IPS DF 4.7 (cell line): ENCODE results near the gene OR52K2.
"Not testable (repeated sequence)": the region's sequence is repeated elsewhere in the genome, so short reads cannot be mapped to it uniquely, and the experiment has no call there.

Source experiments
- DNase-seq: peaks from one replicate; pipeline ENCODE4 v3.0.0-alpha.2; 2013; ENCODE audit warnings: low spot score; ENCODE audit errors: extremely low read depth

Gene OR52K2

GRCh38 chr11:4480577-4481239 lies 31.6 kb downstream of the OR52K2 start:
- no peak for DNase-seq

- DNase-seq, result no peak
Observed at GRCh38 chr11:4481240-4481582, 32.1 kb downstream of the OR52K2 start.

- no peak for DNase-seq
Observed at GRCh38 chr11:4482445-4482844, 33.4 kb downstream of the OR52K2 start, which contains the start of gene OR52K1. Gene OR52K1 (plus strand): TSS chr11:4482646. CDS start chr11:4488901, 6,255 bp downstream.

GRCh38 chr11:4484310-4484709 lies 35.2 kb downstream of the OR52K2 start:
- no peak for DNase-seq

DNA sequence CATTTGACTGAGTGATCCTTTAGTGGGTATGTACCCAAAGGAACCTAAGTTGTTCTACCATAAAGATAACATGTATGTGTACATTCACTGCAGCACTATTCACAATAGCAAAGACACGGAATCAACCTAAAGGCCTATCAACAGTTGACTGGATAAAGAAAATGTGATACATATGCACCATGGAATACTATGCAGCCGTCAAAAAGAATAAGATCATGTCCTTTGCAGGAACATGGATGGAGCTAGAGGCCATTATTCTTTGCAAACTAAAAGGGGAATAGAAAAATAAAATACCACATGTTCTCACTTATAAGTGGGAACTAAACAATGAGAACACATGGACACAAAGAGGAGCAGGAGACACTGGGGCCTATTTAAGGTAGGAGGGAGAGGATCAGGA lies 42.3 kb downstream of the OR52K2 start:
- DNase-seq, result not testable (repeated sequence)

DNA sequence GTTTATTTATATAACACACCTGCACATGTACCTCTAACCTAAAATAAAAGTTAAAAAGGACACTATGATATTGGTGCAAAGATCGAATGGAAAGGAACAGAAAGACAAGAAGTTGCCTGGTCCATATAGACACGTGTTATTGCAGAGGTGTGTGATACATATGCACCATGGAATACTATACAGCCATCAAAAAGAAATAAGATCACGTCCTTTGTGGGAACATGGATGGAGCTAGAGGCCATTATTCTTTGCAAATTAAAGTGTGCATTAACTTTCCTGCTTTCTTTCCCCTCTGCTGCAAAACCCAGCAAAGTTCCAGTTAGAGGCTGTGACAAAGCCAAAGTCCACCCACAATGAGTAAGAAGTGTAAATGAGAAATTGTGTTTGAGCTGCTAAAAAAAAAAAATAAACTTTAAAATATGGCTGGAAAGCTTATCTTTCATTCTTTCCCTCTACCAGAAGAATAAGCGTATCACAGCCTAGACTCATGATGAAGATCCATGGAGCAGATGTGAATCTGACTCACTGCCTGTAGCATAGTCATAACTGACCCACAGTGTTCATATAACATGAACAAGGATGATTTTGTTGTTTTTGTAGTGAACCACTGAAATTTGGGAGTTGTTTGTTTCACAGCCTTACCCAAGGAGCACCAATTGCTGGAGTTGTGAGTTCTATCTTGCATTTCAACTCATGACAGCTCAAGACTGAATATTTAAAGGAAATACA lies 42.9 kb downstream of the OR52K2 start:
- DNase-seq, result no peak

DNA sequence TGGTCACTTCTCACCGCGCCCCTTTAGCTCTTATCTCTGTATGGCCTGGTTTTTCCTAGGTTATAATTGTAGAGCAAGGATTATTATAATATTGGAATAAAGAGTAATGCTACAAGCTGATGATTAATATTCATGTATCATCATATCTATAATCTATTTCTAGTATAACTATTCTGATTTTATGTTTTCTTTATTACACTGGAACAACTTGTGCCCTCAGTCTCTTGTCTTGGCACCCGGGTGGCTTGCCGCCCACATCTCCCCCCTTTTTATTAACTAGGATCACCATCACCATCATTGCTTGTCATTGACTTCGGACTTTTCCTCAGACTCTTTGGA lies 44.4 kb downstream of the OR52K2 start:
- DNase-seq, result no peak

DNA sequence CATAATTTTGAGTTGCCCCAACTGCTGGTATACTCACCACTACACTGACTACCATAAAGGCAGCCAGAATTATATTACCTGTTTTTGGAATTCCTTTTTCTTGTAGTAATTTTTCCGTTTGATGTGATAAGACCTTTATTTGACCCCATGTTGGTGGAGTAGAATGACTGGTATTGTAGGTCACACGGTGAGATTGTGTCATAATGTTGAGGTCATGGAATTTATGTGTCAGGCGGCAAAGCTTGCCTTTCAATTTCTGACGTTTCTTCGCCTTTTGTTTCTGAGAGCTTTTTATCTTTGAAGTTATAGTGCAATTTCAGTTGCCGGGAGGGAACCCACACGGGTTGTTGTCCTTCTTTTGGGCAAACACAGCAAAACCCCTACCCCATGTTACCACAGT lies 46.4 kb downstream of the OR52K2 start:
- no peak for DNase-seq

GRCh38 chr11:4495986-4496385 lies 46.9 kb downstream of the OR52K2 start:
- no peak for DNase-seq

GRCh38 chr11:4496557-4497248 lies 47.6 kb downstream of the OR52K2 start:
- no peak for DNase-seq
